Limb (tissue), 2 donors: ENCODE measurements around the gene ANTKMT.
"Not testable (repeated sequence)": the region's sequence is repeated elsewhere in the genome, so short reads cannot be mapped to it uniquely, and the experiment has no call there.

Source experiments
- DNase-seq, 2 donors: peaks; one replicate each; pipeline ENCODE4 v3.0.0-alpha.2; 2016; ENCODE audit errors: extremely low spot score in 2 of 2

Gene ANTKMT

GRCh38 chr16:741986-742629 is 21.2 kb downstream of the ANTKMT start:
- DNase-seq, result no peak

GRCh38 chr16:742894-743293 is 21.9 kb downstream of the ANTKMT start:
- not testable (repeated sequence) for DNase-seq

- no peak for DNase-seq
These were observed 23.0 kb downstream of the ANTKMT start for GRCh38 chr16:743794-744500.

- DNase-seq, result no peak
These were observed 24.8 kb downstream of the ANTKMT start for GRCh38 chr16:745739-746138.

GRCh38 chr16:746637-747036 is 25.7 kb downstream of the ANTKMT start:
- no peak for DNase-seq

- no peak for DNase-seq
These were observed 27.2 kb downstream of the ANTKMT start for GRCh38 chr16:747978-748746.

GRCh38 chr16:749010-749409 is 28.1 kb downstream of the ANTKMT start:
- no peak for DNase-seq

GRCh38 chr16:750485-750884 is 29.5 kb downstream of the ANTKMT start:
- no peak for DNase-seq

- DNase-seq, result no peak
These were observed 30.4 kb downstream of the ANTKMT start for GRCh38 chr16:751152-752006.

- DNase-seq, result no peak
These were observed 31.0 kb downstream of the ANTKMT start for GRCh38 chr16:752007-752312.

GRCh38 chr16:754121-754607 is 33.2 kb downstream of the ANTKMT start:
- DNase-seq, result not testable (repeated sequence)

GRCh38 chr16:754656-755055 is 33.7 kb downstream of the ANTKMT start:
- DNase-seq, result no peak

- DNase-seq, result no peak
These were observed 35.5 kb downstream of the ANTKMT start for GRCh38 chr16:756428-756827.

- DNase-seq, result no peak
These were observed 38.4 kb downstream of the ANTKMT start for GRCh38 chr16:759110-759910.

GRCh38 chr16:760065-760464 is 39.1 kb downstream of the ANTKMT start:
- DNase-seq, result no peak

- no peak for DNase-seq
These were observed 39.8 kb downstream of the ANTKMT start, which contains the start of gene MSLN for GRCh38 chr16:760545-761343. MSLN (plus strand) TSS chr16:760734; CDS start chr16:762681, 1,947 bp downstream.

GRCh38 chr16:761625-762513 is 40.9 kb downstream of the ANTKMT start:
- peak in 1 of 2 donors; percentile 23 for DNase-seq

GRCh38 chr16:762595-763268 is 41.8 kb downstream of the ANTKMT start:
- DNase-seq, result peak in 1 of 2 donors; percentile 23
